K562 (cell line): Measurements from ENCODE around the gene FN3K. TPM values are rescaled to one million over a fixed set of nuclear protein-coding genes. Genes with fewer than 3 reads are reported as not detected.

Source experiments
- ATAC-seq: fragments of 200-7000 bp; cut with Tn5 transposase; 3 replicates; pipeline ENCODE4 v1.9.1; 2020; ENCODE audit warnings: moderate library complexity
- BruUV-seq: library from RNA; stranded (reverse); fragments of 400-500 nt; replicated peaks from 2 replicates; lab custom pipeline; 2021; lab: Mats Ljungman, UMichigan
- CTCF ChIA-PET: fragments of 300-600 bp; formaldehyde crosslinking; extraction: SDS; loops from one replicate; lab custom pipeline; 2021; ENCODE audit warnings: low intra/inter-chr PET ratio; lab: Yijun Ruan, JAX
- POLR2A ChIA-PET: fragments of 300-600, 350-650 bp; sonication (Branson Sonifier 250); formaldehyde crosslinking; extraction: SDS; loops from one replicate; lab custom pipeline; 2021; ENCODE audit warnings: antibody characterized with exemption, inconsistent platforms; lab: Yijun Ruan, JAX
- DNase-seq, 4 experiments: peaks; one replicate each; pipeline versions ENCODE4 v3.0.0 to v3.0.0-alpha.2; 2011 to 2018; ENCODE audit warnings: low spot score in 3 of 4, mixed read lengths in 3 of 4; ENCODE audit errors: extremely low read depth in 1 of 4
- FAIRE-seq: peaks from 2 replicates; lab custom pipeline; 2011; peaks lifted over from hg19 to GRCh38; lab: Jason Lieb, UNC
- H2AFZ ChIP-seq: 2 replicates; pipeline ENCODE4 v1.6.0; 2011; ENCODE audit warnings: low read depth, low read length, control low read depth, inconsistent platforms
- H3K27ac ChIP-seq: fragments of 200-600 bp; 3 replicates; pipeline ENCODE4 v1.8.0; 2011; ENCODE audit warnings: low read depth, mild to moderate bottlenecking, control low read depth, inconsistent platforms, low read length, moderate library complexity, mixed read lengths; ENCODE audit errors: extremely low read depth
- H3K27me3 ChIP-seq, 2 experiments: fragments of 300-600 bp in 1 of 2; 2 replicates in 1 of 2; 3 replicates in 1 of 2; pipeline versions ENCODE4 v1.6.0 to v1.8.0; 2011; ENCODE audit warnings: inconsistent platforms in 2 of 2, low read length in 2 of 2, mild to moderate bottlenecking in 1 of 2, mixed read lengths in 1 of 2, moderate library complexity in 1 of 2; ENCODE audit not compliant: control insufficient read depth in 2 of 2, insufficient read depth in 2 of 2
- H3K36me3 ChIP-seq: fragments of 300-600 bp; 3 replicates; pipeline ENCODE4 v1.8.0; 2011; ENCODE audit warnings: mild to moderate bottlenecking, low read length, inconsistent platforms; ENCODE audit not compliant: control insufficient read depth, insufficient read depth
- H3K4me1 ChIP-seq, 2 experiments: fragments of 200-600 bp in 1 of 2; replicated peaks in 1 of 2; 2 replicates in 1 of 2; 3 replicates in 1 of 2; pipeline versions ENCODE4 v1.5.1 to v1.8.0; 2011; ENCODE audit warnings: inconsistent platforms in 2 of 2, low read length in 2 of 2, mild to moderate bottlenecking in 1 of 2, mixed read lengths in 1 of 2, moderate library complexity in 1 of 2; ENCODE audit not compliant: control insufficient read depth in 2 of 2, insufficient read depth in 2 of 2
- H3K4me2 ChIP-seq: 2 replicates; pipeline ENCODE4 v1.6.1; 2011; ENCODE audit warnings: low read length, control low read depth, inconsistent platforms, mixed read lengths; ENCODE audit not compliant: insufficient read depth
- H3K4me3 ChIP-seq: fragments of 200-600 bp; sonication (generic), shearing (Covaris generic); 2 replicates; pipeline ENCODE4 v1.5.1; 2016; ENCODE audit warnings: control low read depth, inconsistent platforms
- H3K79me2 ChIP-seq: fragments of 200-600 bp; 3 replicates; pipeline ENCODE4 v1.8.0; 2011; ENCODE audit warnings: low read length, inconsistent platforms; ENCODE audit not compliant: control insufficient read depth, insufficient read depth
- H3K9ac ChIP-seq, 2 experiments: 2 replicates each; pipeline versions ENCODE4 v1.6.0 to v1.6.1; 2011; ENCODE audit warnings: low read depth in 2 of 2, low read length in 2 of 2, control low read depth in 1 of 2, inconsistent platforms in 1 of 2, mild to moderate bottlenecking in 1 of 2, mixed read lengths in 1 of 2; ENCODE audit not compliant: insufficient read depth in 1 of 2
- H3K9me1 ChIP-seq: one replicate; pipeline ENCODE4 v1.6.0; 2011; ENCODE audit warnings: inconsistent platforms, mild to moderate bottlenecking, low read length, moderate library complexity; ENCODE audit not compliant: control insufficient read depth, insufficient read depth
- H3K9me3 ChIP-seq: replicated peaks from 2 replicates; pipeline ENCODE4 v1.5.1; 2011; ENCODE audit warnings: low read depth, low read length, inconsistent platforms; ENCODE audit not compliant: control insufficient read depth, insufficient read depth
- H4K20me1 ChIP-seq: replicated peaks from 2 replicates; pipeline ENCODE4 v1.6.1; 2011; ENCODE audit warnings: low read length, inconsistent platforms, mixed read lengths; ENCODE audit not compliant: control insufficient read depth, insufficient read depth
- COPS2 ChIP-seq: fragments of 450-650 bp; conservative IDR thresholded peaks from 2 replicates; pipeline ENCODE4 v1.6.1; 2016; ENCODE audit warnings: mild to moderate bottlenecking, moderate library complexity
- ELF4 ChIP-seq: fragments of 450-650 bp; formaldehyde crosslinking; IDR thresholded peaks from 2 replicates; pipeline ENCODE4 v1.4.0; 2022; ENCODE audit warnings: missing genetic modification characterization
- HMGN3 ChIP-seq: IDR thresholded peaks from 2 replicates; pipeline ENCODE4 v1.6.1; 2011; ENCODE audit warnings: borderline replicate concordance, low read depth, mild to moderate bottlenecking, mixed read lengths, low read length; ENCODE audit not compliant: insufficient read length; ENCODE audit errors: extremely low read depth
- JUND ChIP-seq, 2 experiments: IDR thresholded peaks; 2 replicates in 1 of 2; 3 replicates in 1 of 2; pipeline ENCODE4 v1.6.1; 2011; ENCODE audit warnings: borderline replicate concordance in 2 of 2, low read depth in 2 of 2, low read length in 2 of 2, improper control_type of control experiment in 1 of 2, missing biosample characterization in 1 of 2, missing genetic modification characterization in 1 of 2, missing genetic modification reagents in 1 of 2
- KAT8 ChIP-seq: fragments of 450-650 bp; IDR thresholded peaks from 2 replicates; pipeline ENCODE4 v1.6.1; 2016; ENCODE audit warnings: low read depth, mild to moderate bottlenecking
- MBD2 ChIP-seq: sonication (generic); IDR thresholded peaks from 2 replicates; pipeline ENCODE4 v1.6.1; 2016; ENCODE audit warnings: low read depth, borderline replicate concordance
- NR2F6 ChIP-seq: fragments of 450-650 bp; formaldehyde crosslinking; IDR thresholded peaks from 2 replicates; pipeline ENCODE4 v1.4.0; 2020; ENCODE audit warnings: mild to moderate bottlenecking
- PTTG1 ChIP-seq: fragments of 450-650 bp; IDR thresholded peaks from 2 replicates; pipeline ENCODE4 v1.6.1; 2016; ENCODE audit warnings: low read depth, mild to moderate bottlenecking, missing genetic modification characterization, missing compliant biosample characterization
- RAD21 ChIP-seq, 2 experiments: fragments of 250-450 bp in 1 of 2; fragments of 450-650 bp in 1 of 2; sonication (Bioruptor Pico) in 1 of 2; formaldehyde crosslinking in 1 of 2; IDR thresholded peaks in 1 of 2; conservative IDR thresholded peaks in 1 of 2; 2 replicates each; pipeline versions ENCODE4 v1.4.0 to v1.8.0; 2020 to 2022; ENCODE audit warnings: mild to moderate bottlenecking in 2 of 2, moderate library complexity in 1 of 2
- RFX1 ChIP-seq: fragments of 450-650 bp; IDR thresholded peaks from 2 replicates; pipeline ENCODE4 v1.6.1; 2016; ENCODE audit warnings: mild to moderate bottlenecking, moderate library complexity
- SP1 ChIP-seq: sonication (generic); formaldehyde crosslinking; IDR thresholded peaks from 2 replicates; pipeline ENCODE4 v1.8.1; 2022; ENCODE audit warnings: mild to moderate bottlenecking, missing genetic modification reagents
- TEAD4 ChIP-seq, 2 experiments: sonication (generic) in 1 of 2; formaldehyde crosslinking in 1 of 2; IDR thresholded peaks; 2 replicates each; pipeline versions ENCODE4 v1.6.1 to v1.8.0; 2012 to 2022; ENCODE audit warnings: borderline replicate concordance in 1 of 2, inconsistent platforms in 1 of 2, low read length in 1 of 2, mild to moderate bottlenecking in 1 of 2, missing genetic modification reagents in 1 of 2
- YY1 ChIP-seq, 3 experiments: IDR thresholded peaks; 2 replicates each; pipeline ENCODE4 v1.6.1; 2011; ENCODE audit warnings: low read length in 2 of 3, mild to moderate bottlenecking in 2 of 3, moderate library complexity in 2 of 3, borderline replicate concordance in 1 of 3, control low read depth in 1 of 3, low read depth in 1 of 3; ENCODE audit not compliant: insufficient read depth in 3 of 3, insufficient replicate concordance in 2 of 3, control insufficient read depth in 1 of 3, insufficient read length in 1 of 3; ENCODE audit errors: extremely low read depth in 1 of 3
- ZFX ChIP-seq: sonication (generic); formaldehyde crosslinking; IDR thresholded peaks from 2 replicates; pipeline ENCODE4 v1.8.0; 2022; ENCODE audit warnings: mild to moderate bottlenecking, missing genetic modification reagents, moderate library complexity
- ZNF586 ChIP-seq: fragments of 450-650 bp; formaldehyde crosslinking; conservative IDR thresholded peaks from 2 replicates; pipeline ENCODE4 v1.4.0; 2020; ENCODE audit warnings: mild to moderate bottlenecking, moderate library complexity
- WGBS: fragments of 100-300 bp; shearing (Covaris generic); methylation state at CpG from one replicate; pipeline ENCODE4 v1.1.6; 2016; ENCODE audit warnings: low coverage, mixed read lengths; ENCODE audit not compliant: insufficient coverage; ENCODE audit errors: missing lambda C conversion rate; 5-methylcytosine and 5-hydroxymethylcytosine counted together
- in situ Hi-C: fragments of 300-500 bp; cut with MboI; formaldehyde crosslinking; loops from 4 replicates; pipeline ENCODE4 v1.15.0; 2018; ENCODE audit warnings: inconsistent platforms, mixed read lengths
- intact Hi-C: fragments of 100-400 bp; cut with micrococcal nuclease; formaldehyde crosslinking; loops from 2 replicates; pipeline ENCODE4 v1.14.2; 2022
- polyA plus RNA-seq, 8 experiments: library from polyadenylated mRNA; depleted of rRNA in 4 of 8; stranded (reverse) in 5 of 8; unstranded in 3 of 8; fragments of >200 nt; fragmentation: Nextera tagmentation in 2 of 8; fragmentation: Illumina TruSeq in 1 of 8; extraction: Ambion mirVana in 2 of 8; extraction: Trizol in 1 of 8; gene quantifications; 2 replicates each; pipeline versions ENCODE4 v1.2.1 to v1.2.3, GENCODE V29; 2011 to 2014; ENCODE audit warnings: inconsistent platforms in 1 of 8, missing spikeins in 1 of 8
- total RNA-seq, 7 experiments: library from RNA; depleted of rRNA in 6 of 7; stranded (reverse); fragments of >200 nt in 6 of 7; fragmentation: Illumina TruSeq in 2 of 7; extraction: Trizol in 2 of 7; gene quantifications; 2 replicates each; pipeline versions ENCODE4 v1.2.1 to v1.2.3, GENCODE V29; 2011 to 2021; ENCODE audit warnings: low replicate concordance in 1 of 7
- TF ChIP-seq, protein P1 (sequence below): sonication (generic); formaldehyde crosslinking; IDR thresholded peaks from 2 replicates; pipeline ENCODE4 v1.8.0; 2022; ENCODE audit warnings: missing genetic modification reagents, mild to moderate bottlenecking, borderline replicate concordance
- TF ChIP-seq, protein P2 (sequence below): fragments of 250-450 bp; sonication (Bioruptor Pico); IDR thresholded peaks from 2 replicates; pipeline ENCODE4 v1.8.0; 2021; ENCODE audit warnings: moderate library complexity, mild to moderate bottlenecking, inconsistent platforms

The FN3K gene
- total and polyA plus RNA-seq, 9 of the 15 experiments (the other 6 are each of a cell fraction or from before 2014, with no cell fraction given) = 0.08 to 22.7 (median 3.8) TPM

DNA sequence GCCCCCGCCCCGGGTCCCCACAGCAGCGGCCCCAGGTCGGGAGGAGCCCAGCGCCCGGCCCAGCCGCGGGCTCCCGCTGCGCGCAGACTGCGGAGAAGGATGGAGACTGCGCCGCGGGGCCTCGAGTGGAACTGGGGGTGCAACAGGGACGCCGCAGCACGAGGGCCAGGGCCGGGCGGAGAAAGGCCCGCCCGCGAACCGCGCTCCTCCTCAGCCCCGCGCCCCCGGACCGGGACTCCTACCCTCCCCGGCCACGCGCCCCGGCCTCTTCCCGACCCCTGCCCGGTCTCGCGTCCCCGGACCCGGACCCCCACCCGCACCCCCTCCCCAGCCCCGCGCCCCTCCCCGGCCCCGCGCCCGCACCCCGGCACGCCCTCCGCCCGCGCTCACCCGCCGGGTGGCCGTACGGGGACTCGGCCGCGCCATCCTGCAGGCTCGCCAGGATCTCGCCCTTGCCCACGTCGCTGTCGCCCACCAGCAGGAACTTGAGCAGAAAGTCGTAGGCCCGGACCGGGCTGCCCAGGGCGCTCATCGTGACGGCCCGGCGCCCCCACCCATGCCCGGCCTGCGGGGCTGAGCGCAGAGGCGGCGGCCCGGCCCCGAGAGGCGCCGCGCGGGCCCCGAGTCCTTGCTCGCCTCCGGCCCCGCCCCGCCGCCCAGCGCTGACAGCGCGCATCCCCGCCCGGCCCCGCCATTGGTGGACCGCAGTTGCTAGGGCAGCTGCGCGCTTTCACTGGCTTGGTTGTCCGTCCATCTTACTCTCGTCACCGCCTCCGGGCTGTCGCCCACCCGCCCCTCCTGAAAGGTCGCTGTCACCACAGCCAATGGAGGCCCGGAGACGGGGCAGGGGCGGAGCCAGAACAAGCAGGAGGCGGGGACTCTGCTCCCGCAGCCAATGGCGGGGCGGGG lies 37.1 kb upstream of the FN3K start, which contains the start of gene RAB40B:
Gene RAB40B, minus strand, starts transcription at position 634 of the 909 bp plus-strand sequence. Its CDS starts 102 bp downstream, at position 532.
- ChIA-PET POLR2A (interaction anchor here (0.6 kb wide), 1 partner anchor 13 kb away, joined by 3 read pairs; no protein-coding TSS in a partner anchor), CTCF (no interaction called here)
- peak; percentile 98 to 99 (median 98) for DNase-seq
- peak within 1 kb of the TSS; percentile 80 for H3K4me2 ChIP-seq
- H3K9me3 ChIP-seq = peaks cover 8% of the 10 kb centered on the region
- 0% methylated on average over 58 of the region's 112 CpGs for WGBS
- peak within 1 kb of the TSS in 1 of 2 experiments; percentile 91; a peak in 3 of 4 replicates for H3K9ac ChIP-seq
- peak; percentile 92 for FAIRE-seq
- H4K20me1 ChIP-seq = 0 out of 2 replicates have a peak, but pooled peaks cover 2% of the 10 kb centered on the region
- no peaks in the 10 kb centered on the region for H3K79me2 ChIP-seq
- intact Hi-C loops = no loop called here
- no peaks in the 10 kb centered on the region for H3K36me3 ChIP-seq
- in situ Hi-C loops = no loop called here
- H3K9me1 ChIP-seq = peaks cover 3% of the 10 kb centered on the region
- H3K27ac ChIP-seq = no peak within 1 kb of the TSS
- H3K27me3 ChIP-seq = peaks cover 0 to 6% of the 10 kb centered on the region in 2 experiments; a peak in 2 of 5 replicates
- no TSS peak for BruUV-seq
- H2AFZ ChIP-seq = peak within 1 kb of the TSS; percentile 92
- ATAC-seq = peak; percentile 100
- peaks cover 0 to 42% of the 10 kb centered on the region in 2 experiments; a peak in 3 of 5 replicates for H3K4me1 ChIP-seq
- H3K4me3 ChIP-seq = peak within 1 kb of the TSS; percentile 53
- TF ChIP-seq NR2F6 (no peak), PTTG1 (tag) (no peak), ZNF586 (no peak), RAD21 (CRISPR knock-in tag; conservative IDR thresholded peaks at IDR 0.05 in 1 of 2, IDR thresholded peaks at IDR 0.05 in 1 of 2) (no peak), KAT8 (no peak), SP1 (CRISPR knock-in tag) (peak; percentile 89), TEAD4 (IDR thresholded peaks at IDR 0.05; ENCODE audit: low read length) (no peak), TEAD4 (CRISPR knock-in tag; IDR thresholded peaks at IDR 0.05; ENCODE audit: borderline replicate concordance) (no peak), ZFX (CRISPR knock-in tag) (peak; percentile 48; the same call in 1 of the 2 replicates), HMGN3 (peak; percentile 47), RFX1 (peak; percentile 87), YY1 (IDR thresholded peaks at IDR 0.05; ENCODE audit: borderline replicate concordance in 1 of 3, control insufficient read depth in 1 of 3, extremely low read depth in 1 of 3, insufficient read depth in 3 of 3, insufficient read length in 1 of 3, insufficient replicate concordance in 2 of 3, low read depth in 1 of 3, low read length in 2 of 3) (peak in 1 of 3 experiments; percentile 25), MBD2 (peak; percentile 94), ELF4 (no peak), JUND (IDR thresholded peaks at IDR 0.05; ENCODE audit: borderline replicate concordance, low read depth, low read length) (0 out of 2 replicates have a peak, but pooled peaks have one; percentile 6), JUND (tag; IDR thresholded peaks at IDR 0.05; ENCODE audit: borderline replicate concordance, low read depth, low read length) (no peak), COPS2 (no peak)
- TF ChIP-seq, protein P1, sequence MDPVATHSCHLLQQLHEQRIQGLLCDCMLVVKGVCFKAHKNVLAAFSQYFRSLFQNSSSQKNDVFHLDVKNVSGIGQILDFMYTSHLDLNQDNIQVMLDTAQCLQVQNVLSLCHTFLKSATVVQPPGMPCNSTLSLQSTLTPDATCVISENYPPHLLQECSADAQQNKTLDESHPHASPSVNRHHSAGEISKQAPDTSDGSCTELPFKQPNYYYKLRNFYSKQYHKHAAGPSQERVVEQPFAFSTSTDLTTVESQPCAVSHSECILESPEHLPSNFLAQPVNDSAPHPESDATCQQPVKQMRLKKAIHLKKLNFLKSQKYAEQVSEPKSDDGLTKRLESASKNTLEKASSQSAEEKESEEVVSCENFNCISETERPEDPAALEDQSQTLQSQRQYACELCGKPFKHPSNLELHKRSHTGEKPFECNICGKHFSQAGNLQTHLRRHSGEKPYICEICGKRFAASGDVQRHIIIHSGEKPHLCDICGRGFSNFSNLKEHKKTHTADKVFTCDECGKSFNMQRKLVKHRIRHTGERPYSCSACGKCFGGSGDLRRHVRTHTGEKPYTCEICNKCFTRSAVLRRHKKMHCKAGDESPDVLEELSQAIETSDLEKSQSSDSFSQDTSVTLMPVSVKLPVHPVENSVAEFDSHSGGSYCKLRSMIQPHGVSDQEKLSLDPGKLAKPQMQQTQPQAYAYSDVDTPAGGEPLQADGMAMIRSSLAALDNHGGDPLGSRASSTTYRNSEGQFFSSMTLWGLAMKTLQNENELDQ (CRISPR knock-in tag) = no peak
- TF ChIP-seq, protein P2, sequence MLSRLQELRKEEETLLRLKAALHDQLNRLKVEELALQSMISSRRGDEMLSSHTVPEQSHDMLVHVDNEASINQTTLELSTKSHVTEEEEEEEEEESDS = no peak
